ENCODE measurements around the gene ATE1. TPM values are rescaled to one million over a fixed set of nuclear protein-coding genes. Genes with fewer than 3 reads are reported as not detected.

Gene ATE1
- total and polyA plus RNA-seq, 2 donors (not counting 1 experiment from before 2014, with no cell fraction given): 8.2 to 32.0 TPM

DNA sequence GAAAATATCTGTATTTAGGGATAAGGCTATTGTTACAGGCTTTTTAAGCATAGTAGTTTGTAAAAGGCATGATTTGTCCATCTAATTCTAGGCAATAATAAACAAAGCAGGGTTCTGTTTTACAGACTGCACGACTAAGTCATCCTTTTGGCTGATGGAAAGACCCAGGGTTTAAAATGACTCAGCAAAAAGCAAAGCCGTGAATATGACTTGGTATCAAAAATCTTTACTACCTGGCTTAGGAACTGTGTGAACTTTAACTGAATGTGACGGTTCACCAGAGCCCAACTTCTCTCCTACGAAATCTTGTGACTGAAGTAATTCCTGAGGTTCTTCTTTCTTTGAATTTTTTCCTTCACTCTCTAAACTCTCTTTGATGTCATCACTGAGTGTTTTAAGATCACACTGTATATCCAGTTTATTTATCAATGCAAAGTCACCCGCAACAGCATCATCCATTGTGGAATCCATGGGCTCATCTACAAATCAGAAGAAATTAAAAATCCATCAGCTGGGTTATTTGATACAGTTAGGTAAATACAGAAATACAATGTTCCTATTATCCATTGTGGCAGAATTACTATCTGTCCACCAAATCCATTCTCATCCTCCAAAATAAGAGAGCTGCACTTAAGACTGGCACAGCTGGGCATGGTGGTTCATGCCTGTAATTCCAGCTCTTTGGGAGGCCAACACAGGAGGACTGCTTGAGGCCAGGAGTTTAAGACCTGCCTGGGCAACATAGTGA, 17.0 kb downstream of the ATE1 start:
- no CpG with 5 or more reads among the region's 5 CpGs for WGBS (ENCODE audit: insufficient coverage)
- Histone ChIP-seq H3K79me2 (ENCODE audit: control insufficient read depth, insufficient read depth, low read length) (peaks cover 8% of the 10 kb centered on the region), H3K27ac (ENCODE audit: low read length in 2 of 2) (no peak overlapping the region), H3K27me3 (replicated peaks in 1 of 4; ENCODE audit: control extremely low read depth in 1 of 4, control insufficient read depth in 3 of 4, insufficient read depth in 4 of 4, low read length in 3 of 4) (no peaks in the 10 kb centered on the region), H3K36me3 (replicated peaks in 1 of 2; ENCODE audit: control extremely low read depth in 1 of 2, control insufficient read depth in 1 of 2, extremely low read depth in 1 of 2, insufficient read depth in 2 of 2, low read length in 1 of 2) (peaks cover 3 to 16% of the 10 kb centered on the region in 2 experiments), H4K20me1 (ENCODE audit: control insufficient read depth, insufficient read depth, low read length, poor library complexity, severe bottlenecking) (peaks cover 5% of the 10 kb centered on the region), H3K4me1 (ENCODE audit: control insufficient read depth in 2 of 2, insufficient read depth in 2 of 2, low read length in 2 of 2) (no peaks in the 10 kb centered on the region), H3K9me3 (ENCODE audit: control extremely low read depth in 1 of 3, control insufficient read depth in 2 of 3, insufficient read depth in 1 of 3, low read length in 2 of 3) (no peaks in the 10 kb centered on the region), H3K4me3 (ENCODE audit: control extremely low read depth in 1 of 5, extremely low read depth in 1 of 5, insufficient read depth in 1 of 5, low read depth in 2 of 5, low read length in 4 of 5) (no peak overlapping the region), H3K9ac (ENCODE audit: low read length) (no peak overlapping the region), H2AFZ (ENCODE audit: insufficient read depth, low read depth, low read length, poor library complexity, severe bottlenecking) (no peak overlapping the region), H3K4me2 (replicated peaks; ENCODE audit: low read depth, low read length, poor library complexity, severe bottlenecking) (no peak overlapping the region)
- no peaks in the 10 kb centered on the region for H3K4me1 Mint-ChIP-seq
- intact Hi-C loops (cut with micrococcal nuclease): no loop called here
- no peak overlapping the region for H3K4me3 Mint-ChIP-seq
- DNase-seq: no peak
- H3K27ac Mint-ChIP-seq: no peak overlapping the region
- no peaks in the 10 kb centered on the region for H3K27me3 Mint-ChIP-seq
- POLR2A ChIA-PET: no interaction called here
- no peaks in the 10 kb centered on the region for H3K9me3 Mint-ChIP-seq (ENCODE audit: insufficient read depth)
- CTCF ChIA-PET: interaction anchor here (0.7 kb wide), 2 partner anchors 25 to 178 kb away, joined by 3 to 4 read pairs; no protein-coding TSS in a partner anchor
- ATAC-seq (ENCODE audit: low read depth): no peak
- TF ChIP-seq, protein P1, sequence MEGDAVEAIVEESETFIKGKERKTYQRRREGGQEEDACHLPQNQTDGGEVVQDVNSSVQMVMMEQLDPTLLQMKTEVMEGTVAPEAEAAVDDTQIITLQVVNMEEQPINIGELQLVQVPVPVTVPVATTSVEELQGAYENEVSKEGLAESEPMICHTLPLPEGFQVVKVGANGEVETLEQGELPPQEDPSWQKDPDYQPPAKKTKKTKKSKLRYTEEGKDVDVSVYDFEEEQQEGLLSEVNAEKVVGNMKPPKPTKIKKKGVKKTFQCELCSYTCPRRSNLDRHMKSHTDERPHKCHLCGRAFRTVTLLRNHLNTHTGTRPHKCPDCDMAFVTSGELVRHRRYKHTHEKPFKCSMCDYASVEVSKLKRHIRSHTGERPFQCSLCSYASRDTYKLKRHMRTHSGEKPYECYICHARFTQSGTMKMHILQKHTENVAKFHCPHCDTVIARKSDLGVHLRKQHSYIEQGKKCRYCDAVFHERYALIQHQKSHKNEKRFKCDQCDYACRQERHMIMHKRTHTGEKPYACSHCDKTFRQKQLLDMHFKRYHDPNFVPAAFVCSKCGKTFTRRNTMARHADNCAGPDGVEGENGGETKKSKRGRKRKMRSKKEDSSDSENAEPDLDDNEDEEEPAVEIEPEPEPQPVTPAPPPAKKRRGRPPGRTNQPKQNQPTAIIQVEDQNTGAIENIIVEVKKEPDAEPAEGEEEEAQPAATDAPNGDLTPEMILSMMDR (IDR thresholded peaks at IDR 0.05): no peak
- no peak for TF ChIP-seq EZH2 (IDR thresholded peaks at IDR 0.05; ENCODE audit: borderline replicate concordance, insufficient read depth, low read depth, low read length, poor library complexity, severe bottlenecking)

DNA sequence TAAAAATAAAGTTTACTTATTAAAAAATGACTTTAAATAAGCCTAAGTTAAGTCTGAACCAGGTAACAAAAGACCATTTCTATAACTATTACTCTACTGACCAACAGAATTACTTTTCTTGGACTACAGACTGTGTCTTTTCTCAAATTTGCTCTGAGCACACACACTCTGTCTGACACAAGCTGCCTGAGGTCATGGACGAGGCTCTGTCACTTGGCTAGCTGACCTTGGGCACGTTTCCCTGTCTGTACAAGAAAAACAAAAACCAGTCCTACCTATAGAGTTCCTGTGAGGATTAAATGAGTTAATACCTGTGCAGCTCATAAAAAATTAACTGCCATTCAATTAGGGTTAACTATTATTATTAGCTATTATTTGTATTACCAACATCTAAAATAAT, 22.9 kb downstream of the ATE1 start:
- Histone ChIP-seq H3K4me3 (ENCODE audit: control extremely low read depth in 1 of 5, extremely low read depth in 1 of 5, insufficient read depth in 1 of 5, low read depth in 2 of 5, low read length in 4 of 5) (no peak overlapping the region), H4K20me1 (ENCODE audit: control insufficient read depth, insufficient read depth, low read length, poor library complexity, severe bottlenecking) (no peaks in the 10 kb centered on the region), H3K4me1 (ENCODE audit: control insufficient read depth in 2 of 2, insufficient read depth in 2 of 2, low read length in 2 of 2) (no peaks in the 10 kb centered on the region), H2AFZ (ENCODE audit: insufficient read depth, low read depth, low read length, poor library complexity, severe bottlenecking) (no peak overlapping the region), H3K79me2 (ENCODE audit: control insufficient read depth, insufficient read depth, low read length) (no peaks in the 10 kb centered on the region), H3K27ac (ENCODE audit: low read length in 2 of 2) (no peak overlapping the region), H3K27me3 (replicated peaks in 1 of 4; ENCODE audit: control extremely low read depth in 1 of 4, control insufficient read depth in 3 of 4, insufficient read depth in 4 of 4, low read length in 3 of 4) (no peaks in the 10 kb centered on the region), H3K4me2 (replicated peaks; ENCODE audit: low read depth, low read length, poor library complexity, severe bottlenecking) (no peak overlapping the region), H3K36me3 (replicated peaks in 1 of 2; ENCODE audit: control extremely low read depth in 1 of 2, control insufficient read depth in 1 of 2, extremely low read depth in 1 of 2, insufficient read depth in 2 of 2, low read length in 1 of 2) (peaks cover 3 to 5% of the 10 kb centered on the region in 2 experiments), H3K9me3 (ENCODE audit: control extremely low read depth in 1 of 3, control insufficient read depth in 2 of 3, insufficient read depth in 1 of 3, low read length in 2 of 3) (no peaks in the 10 kb centered on the region), H3K9ac (ENCODE audit: low read length) (no peak overlapping the region)
- CTCF ChIA-PET: interaction anchor here (0.7 to 1.0 kb wide), 2 partner anchors 14 to 1718 kb away, joined by 3 to 6 read pairs; no protein-coding TSS in a partner anchor
- TF ChIP-seq, protein P1 (IDR thresholded peaks at IDR 0.05): no peak
- TF ChIP-seq EZH2 (IDR thresholded peaks at IDR 0.05; ENCODE audit: borderline replicate concordance, insufficient read depth, low read depth, low read length, poor library complexity, severe bottlenecking): no peak
- no peak overlapping the region for H3K4me3 Mint-ChIP-seq
- no peaks in the 10 kb centered on the region for H3K9me3 Mint-ChIP-seq (ENCODE audit: insufficient read depth)
- no peaks in the 10 kb centered on the region for H3K4me1 Mint-ChIP-seq
- H3K27me3 Mint-ChIP-seq: no peaks in the 10 kb centered on the region
- no peak for ATAC-seq (ENCODE audit: low read depth)
- WGBS (ENCODE audit: insufficient coverage): no CpG with 5 or more reads among the region's 2 CpGs
- POLR2A ChIA-PET: no interaction called here
- intact Hi-C loops (cut with micrococcal nuclease): no loop called here
- DNase-seq: no peak
- no peak overlapping the region for H3K27ac Mint-ChIP-seq

Data from B cell (primary cell).